IMR-90 (cell line): ENCODE data around the gene KMT2C.
"Not testable (repeated sequence)": the region's sequence is repeated elsewhere in the genome, so short reads cannot be mapped to it uniquely, and the experiment has no call there.

Experiments
- BHLHE40 ChIP-seq: fragments of 150-350 bp; IDR thresholded peaks from 2 replicates; pipeline ENCODE4 v1.6.1; 2016; ENCODE audit warnings: mild to moderate bottlenecking, low read depth, low read length
- CEBPB ChIP-seq: IDR thresholded peaks from 2 replicates; pipeline ENCODE4 v1.6.1; 2012; ENCODE audit warnings: low read depth, low read length, improper control_type of control experiment
- CHD1 ChIP-seq: IDR thresholded peaks from 2 replicates; pipeline ENCODE4 v1.6.1; 2012; ENCODE audit warnings: low read depth, low read length, improper control_type of control experiment
- FOS ChIP-seq: fragments of 150-350 bp; IDR thresholded peaks from 2 replicates; pipeline ENCODE4 v1.6.1; 2016; ENCODE audit warnings: low read depth, low read length
- MAFK ChIP-seq: IDR thresholded peaks from 2 replicates; pipeline ENCODE4 v1.6.1; 2012; ENCODE audit warnings: low read depth, low read length, improper control_type of control experiment
- MAZ ChIP-seq: IDR thresholded peaks from 2 replicates; pipeline ENCODE4 v1.6.1; 2012; ENCODE audit warnings: low read depth, mild to moderate bottlenecking, low read length, improper control_type of control experiment, moderate library complexity, borderline replicate concordance
- POLR2A ChIP-seq: IDR thresholded peaks from 2 replicates; pipeline ENCODE4 v1.6.1; 2012; ENCODE audit warnings: mild to moderate bottlenecking, low read depth, low read length
- RAD21 ChIP-seq: IDR thresholded peaks from 2 replicates; pipeline ENCODE4 v1.6.1; 2012; ENCODE audit warnings: low read length, improper control_type of control experiment
- RCOR1 ChIP-seq: IDR thresholded peaks from 2 replicates; pipeline ENCODE4 v1.6.1; 2012; ENCODE audit warnings: mild to moderate bottlenecking, low read length, improper control_type of control experiment; ENCODE audit not compliant: insufficient replicate concordance
- RFX5 ChIP-seq: IDR thresholded peaks from 2 replicates; pipeline ENCODE4 v1.8.0; 2012; ENCODE audit warnings: low read depth, mild to moderate bottlenecking, low read length, moderate library complexity
- SMC3 ChIP-seq: fragments of 150-350 bp; IDR thresholded peaks from 2 replicates; pipeline ENCODE4 v1.6.1; 2016; ENCODE audit warnings: low read depth, mild to moderate bottlenecking, antibody characterized with exemption, low read length, moderate library complexity
- TF ChIP-seq, protein P1 (sequence below): conservative IDR thresholded peaks from 2 replicates; pipeline ENCODE4 v1.5.1; 2012; ENCODE audit warnings: mild to moderate bottlenecking, low read depth, low read length, improper control_type of control experiment
- TF ChIP-seq, protein P2 (sequence below): fragments of 150-350 bp; IDR thresholded peaks from 2 replicates; pipeline ENCODE4 v1.6.1; 2017; ENCODE audit warnings: mild to moderate bottlenecking, antibody characterized with exemption, low read length, low read depth
- TF ChIP-seq, protein P3 (sequence below): fragments of 150-350 bp; IDR thresholded peaks from 2 replicates; pipeline ENCODE4 v1.6.1; 2016; ENCODE audit warnings: low read depth, mild to moderate bottlenecking, low read length, moderate library complexity, borderline replicate concordance

DNA sequence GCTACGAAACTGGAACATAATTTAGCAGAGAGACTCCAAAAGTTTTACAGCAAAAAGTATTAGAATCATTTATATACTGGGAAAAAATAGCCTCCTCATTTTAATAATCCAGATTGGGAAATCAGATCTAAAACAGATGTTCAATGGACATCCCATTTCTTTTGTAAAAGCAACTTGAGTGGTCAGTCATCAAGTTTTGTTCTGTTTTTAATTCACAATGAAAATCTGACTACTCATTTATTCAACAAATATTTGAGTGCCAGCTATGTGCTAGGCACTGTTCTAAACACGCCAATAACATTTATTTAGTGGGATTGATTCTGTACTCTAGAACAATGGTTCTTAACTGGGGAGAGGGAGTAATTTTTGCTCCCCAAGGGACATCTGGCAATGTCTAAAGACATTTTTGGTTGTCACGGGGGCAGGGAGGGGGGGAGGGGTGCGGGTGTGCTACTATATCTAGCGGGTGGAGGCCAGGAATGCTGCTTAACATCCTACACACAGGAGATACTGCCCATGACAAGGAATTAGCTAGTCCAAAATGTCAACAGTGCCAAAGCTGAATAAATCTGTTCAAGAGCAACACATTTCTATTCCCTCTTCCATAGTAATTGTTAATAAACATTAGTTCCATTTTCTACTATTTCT, 54.7 kb downstream of the KMT2C start:
- TF ChIP-seq, protein P1, sequence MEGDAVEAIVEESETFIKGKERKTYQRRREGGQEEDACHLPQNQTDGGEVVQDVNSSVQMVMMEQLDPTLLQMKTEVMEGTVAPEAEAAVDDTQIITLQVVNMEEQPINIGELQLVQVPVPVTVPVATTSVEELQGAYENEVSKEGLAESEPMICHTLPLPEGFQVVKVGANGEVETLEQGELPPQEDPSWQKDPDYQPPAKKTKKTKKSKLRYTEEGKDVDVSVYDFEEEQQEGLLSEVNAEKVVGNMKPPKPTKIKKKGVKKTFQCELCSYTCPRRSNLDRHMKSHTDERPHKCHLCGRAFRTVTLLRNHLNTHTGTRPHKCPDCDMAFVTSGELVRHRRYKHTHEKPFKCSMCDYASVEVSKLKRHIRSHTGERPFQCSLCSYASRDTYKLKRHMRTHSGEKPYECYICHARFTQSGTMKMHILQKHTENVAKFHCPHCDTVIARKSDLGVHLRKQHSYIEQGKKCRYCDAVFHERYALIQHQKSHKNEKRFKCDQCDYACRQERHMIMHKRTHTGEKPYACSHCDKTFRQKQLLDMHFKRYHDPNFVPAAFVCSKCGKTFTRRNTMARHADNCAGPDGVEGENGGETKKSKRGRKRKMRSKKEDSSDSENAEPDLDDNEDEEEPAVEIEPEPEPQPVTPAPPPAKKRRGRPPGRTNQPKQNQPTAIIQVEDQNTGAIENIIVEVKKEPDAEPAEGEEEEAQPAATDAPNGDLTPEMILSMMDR, result not testable (repeated sequence)
- TF ChIP-seq BHLHE40, RAD21, CEBPB, MAFK, FOS, SMC3, RFX5, MAZ, POLR2A, CHD1, RCOR1: not testable (repeated sequence)
- TF ChIP-seq, protein P2, sequence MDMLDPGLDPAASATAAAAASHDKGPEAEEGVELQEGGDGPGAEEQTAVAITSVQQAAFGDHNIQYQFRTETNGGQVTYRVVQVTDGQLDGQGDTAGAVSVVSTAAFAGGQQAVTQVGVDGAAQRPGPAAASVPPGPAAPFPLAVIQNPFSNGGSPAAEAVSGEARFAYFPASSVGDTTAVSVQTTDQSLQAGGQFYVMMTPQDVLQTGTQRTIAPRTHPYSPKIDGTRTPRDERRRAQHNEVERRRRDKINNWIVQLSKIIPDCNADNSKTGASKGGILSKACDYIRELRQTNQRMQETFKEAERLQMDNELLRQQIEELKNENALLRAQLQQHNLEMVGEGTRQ, result not testable (repeated sequence)
- TF ChIP-seq, protein P3, sequence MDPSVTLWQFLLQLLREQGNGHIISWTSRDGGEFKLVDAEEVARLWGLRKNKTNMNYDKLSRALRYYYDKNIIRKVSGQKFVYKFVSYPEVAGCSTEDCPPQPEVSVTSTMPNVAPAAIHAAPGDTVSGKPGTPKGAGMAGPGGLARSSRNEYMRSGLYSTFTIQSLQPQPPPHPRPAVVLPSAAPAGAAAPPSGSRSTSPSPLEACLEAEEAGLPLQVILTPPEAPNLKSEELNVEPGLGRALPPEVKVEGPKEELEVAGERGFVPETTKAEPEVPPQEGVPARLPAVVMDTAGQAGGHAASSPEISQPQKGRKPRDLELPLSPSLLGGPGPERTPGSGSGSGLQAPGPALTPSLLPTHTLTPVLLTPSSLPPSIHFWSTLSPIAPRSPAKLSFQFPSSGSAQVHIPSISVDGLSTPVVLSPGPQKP, result not testable (repeated sequence)
